ENCODE data around the gene CIZ1.
"Not testable (repeated sequence)": the region's sequence is repeated elsewhere in the genome, so short reads cannot be mapped to it uniquely, and the experiment has no call there.

The CIZ1 gene, protein sequence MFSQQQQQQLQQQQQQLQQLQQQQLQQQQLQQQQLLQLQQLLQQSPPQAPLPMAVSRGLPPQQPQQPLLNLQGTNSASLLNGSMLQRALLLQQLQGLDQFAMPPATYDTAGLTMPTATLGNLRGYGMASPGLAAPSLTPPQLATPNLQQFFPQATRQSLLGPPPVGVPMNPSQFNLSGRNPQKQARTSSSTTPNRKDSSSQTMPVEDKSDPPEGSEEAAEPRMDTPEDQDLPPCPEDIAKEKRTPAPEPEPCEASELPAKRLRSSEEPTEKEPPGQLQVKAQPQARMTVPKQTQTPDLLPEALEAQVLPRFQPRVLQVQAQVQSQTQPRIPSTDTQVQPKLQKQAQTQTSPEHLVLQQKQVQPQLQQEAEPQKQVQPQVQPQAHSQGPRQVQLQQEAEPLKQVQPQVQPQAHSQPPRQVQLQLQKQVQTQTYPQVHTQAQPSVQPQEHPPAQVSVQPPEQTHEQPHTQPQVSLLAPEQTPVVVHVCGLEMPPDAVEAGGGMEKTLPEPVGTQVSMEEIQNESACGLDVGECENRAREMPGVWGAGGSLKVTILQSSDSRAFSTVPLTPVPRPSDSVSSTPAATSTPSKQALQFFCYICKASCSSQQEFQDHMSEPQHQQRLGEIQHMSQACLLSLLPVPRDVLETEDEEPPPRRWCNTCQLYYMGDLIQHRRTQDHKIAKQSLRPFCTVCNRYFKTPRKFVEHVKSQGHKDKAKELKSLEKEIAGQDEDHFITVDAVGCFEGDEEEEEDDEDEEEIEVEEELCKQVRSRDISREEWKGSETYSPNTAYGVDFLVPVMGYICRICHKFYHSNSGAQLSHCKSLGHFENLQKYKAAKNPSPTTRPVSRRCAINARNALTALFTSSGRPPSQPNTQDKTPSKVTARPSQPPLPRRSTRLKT

DNA sequence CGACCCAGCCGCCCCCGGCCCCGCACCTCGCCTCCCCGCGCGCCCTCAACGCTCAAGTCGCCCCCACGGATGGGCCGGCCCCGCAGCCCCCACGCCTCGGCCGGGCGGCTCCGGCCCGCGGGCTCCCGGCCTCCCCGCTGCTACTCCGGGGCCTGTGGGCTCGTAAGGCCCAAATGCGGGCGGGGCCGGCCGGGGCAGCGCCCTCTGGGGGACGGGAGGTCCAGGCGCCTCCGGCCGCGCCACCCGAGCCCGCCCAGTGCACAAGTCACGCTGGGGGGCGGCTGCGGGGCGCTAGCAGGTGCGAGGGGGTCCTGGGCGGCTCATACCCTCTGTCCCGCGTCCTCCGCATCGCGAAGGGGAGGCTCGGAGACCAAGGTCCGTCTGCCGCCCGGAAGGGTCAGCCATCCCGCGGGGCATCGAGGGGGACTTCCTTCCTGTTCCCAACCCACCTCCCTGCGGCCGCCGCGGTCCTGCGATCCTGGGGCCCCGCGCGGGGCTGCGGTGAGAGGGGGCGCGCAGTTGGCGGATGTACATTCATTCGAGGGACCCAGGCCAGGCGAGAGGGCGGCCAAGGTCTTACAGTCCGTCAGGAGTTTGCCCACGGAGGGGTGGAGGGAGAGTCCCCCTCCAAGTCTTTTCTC lies at the start of gene CIZ1:
CIZ1 (minus strand) TSS at position 167 of the 641 bp plus-strand sequence. CDS start 715 bp downstream, outside the sequence.
- peak within 1 kb of the TSS; percentile 96 for H3K4me3 Mint-ChIP-seq
- peaks cover 38% of the 10 kb centered on the region for H3K4me1 Mint-ChIP-seq (ENCODE audit: low read depth)
- H3K9me3 Mint-ChIP-seq = no peaks in the 10 kb centered on the region
- no peaks in the 10 kb centered on the region for H3K27me3 Mint-ChIP-seq
- H3K27ac Mint-ChIP-seq = peak within 1 kb of the TSS; percentile 95
- peaks cover 28% of the 10 kb centered on the region for H3K36me3 Mint-ChIP-seq (ENCODE audit: low read depth)

- H3K36me3 Mint-ChIP-seq (ENCODE audit: low read depth) = no peaks in the 10 kb centered on the region
- no peaks in the 10 kb centered on the region for H3K9me3 Mint-ChIP-seq
- H3K27me3 Mint-ChIP-seq = peaks cover 4% of the 10 kb centered on the region
- H3K4me3 Mint-ChIP-seq = no peak overlapping the region
- H3K4me1 Mint-ChIP-seq (ENCODE audit: low read depth) = peaks cover 9% of the 10 kb centered on the region
- no peak overlapping the region for H3K27ac Mint-ChIP-seq
Measured at GRCh38 chr9:128233817-128234406, 42.5 kb upstream of the CIZ1 start.

- Mint-ChIP-seq H3K4me1 (ENCODE audit: low read depth) (peaks cover 9% of the 10 kb centered on the region), H3K9me3 (no peaks in the 10 kb centered on the region), H3K27me3 (peaks cover 4% of the 10 kb centered on the region), H3K4me3 (no peak overlapping the region), H3K27ac (peak overlapping the region; percentile 16), H3K36me3 (ENCODE audit: low read depth) (no peaks in the 10 kb centered on the region)
Measured at GRCh38 chr9:128232528-128233428, 41.4 kb upstream of the CIZ1 start.

DNA sequence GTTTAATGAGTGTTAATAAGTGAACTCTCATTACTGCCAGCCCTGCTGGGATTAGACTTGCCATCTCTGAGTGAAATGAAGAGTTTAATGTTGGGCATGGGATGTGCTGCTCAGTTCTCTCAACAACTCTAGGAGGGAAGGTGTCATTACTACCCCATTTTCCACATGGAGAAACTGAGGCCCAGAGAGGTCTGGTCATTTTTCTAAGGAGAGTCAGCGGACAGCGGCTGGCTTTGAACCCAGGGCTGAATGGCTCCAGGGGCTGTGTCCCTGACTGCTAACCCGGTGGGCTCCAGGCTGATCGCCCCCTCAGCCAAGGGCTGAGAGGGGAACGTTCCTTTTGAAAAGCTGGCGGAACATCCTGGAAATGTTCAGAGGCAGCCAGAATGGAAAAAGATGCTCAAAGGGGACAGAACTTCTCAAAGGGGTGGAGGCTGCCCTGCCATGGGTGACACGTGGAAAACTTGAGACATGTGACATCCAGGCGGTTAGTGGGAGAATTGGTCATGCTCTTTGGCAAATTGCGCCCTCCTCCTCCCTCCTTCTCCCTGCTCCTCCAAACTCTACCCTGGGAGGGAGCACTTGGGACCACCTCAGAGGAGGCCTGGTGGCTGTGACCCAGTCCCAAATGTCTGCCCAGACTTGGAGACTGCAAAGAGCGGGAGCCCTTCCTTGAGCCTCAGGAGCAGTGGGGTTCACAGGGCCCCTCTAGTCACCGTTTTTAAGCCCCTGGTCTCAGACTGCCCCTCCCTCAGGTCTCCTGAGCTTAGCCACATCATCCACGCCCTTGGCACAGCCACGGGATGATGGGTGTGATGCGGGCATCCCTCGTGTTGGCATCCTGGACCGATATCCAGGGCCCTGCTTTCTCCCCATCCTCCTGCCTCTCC lies 40.5 kb upstream of the CIZ1 start:
- Mint-ChIP-seq H3K36me3 (ENCODE audit: low read depth) (no peaks in the 10 kb centered on the region), H3K4me1 (ENCODE audit: low read depth) (peaks cover 9% of the 10 kb centered on the region), H3K27me3 (peaks cover 4% of the 10 kb centered on the region), H3K4me3 (no peak overlapping the region), H3K9me3 (no peaks in the 10 kb centered on the region), H3K27ac (peak overlapping the region; percentile 26)

GRCh38 chr9:128230897-128231296 lies 39.5 kb upstream of the CIZ1 start:
- H3K9me3 Mint-ChIP-seq; H3K27me3 Mint-ChIP-seq; H3K27ac Mint-ChIP-seq; H3K36me3 Mint-ChIP-seq (ENCODE audit: low read depth); H3K4me3 Mint-ChIP-seq; H3K4me1 Mint-ChIP-seq (ENCODE audit: low read depth): not testable (repeated sequence)

- Mint-ChIP-seq H3K9me3 (no peaks in the 10 kb centered on the region), H3K4me3 (no peak overlapping the region), H3K27me3 (no peaks in the 10 kb centered on the region), H3K4me1 (ENCODE audit: low read depth) (peaks cover under 1% of the 10 kb centered on the region), H3K36me3 (ENCODE audit: low read depth) (no peaks in the 10 kb centered on the region), H3K27ac (no peak overlapping the region)
Measured at GRCh38 chr9:128226412-128226801, 35.0 kb upstream of the CIZ1 start.

GRCh38 chr9:128225770-128226411 lies 34.5 kb upstream of the CIZ1 start:
- Mint-ChIP-seq H3K27me3 (no peaks in the 10 kb centered on the region), H3K9me3 (no peaks in the 10 kb centered on the region), H3K4me1 (ENCODE audit: low read depth) (no peaks in the 10 kb centered on the region), H3K4me3 (no peak overlapping the region), H3K27ac (no peak overlapping the region), H3K36me3 (ENCODE audit: low read depth) (no peaks in the 10 kb centered on the region)

DNA sequence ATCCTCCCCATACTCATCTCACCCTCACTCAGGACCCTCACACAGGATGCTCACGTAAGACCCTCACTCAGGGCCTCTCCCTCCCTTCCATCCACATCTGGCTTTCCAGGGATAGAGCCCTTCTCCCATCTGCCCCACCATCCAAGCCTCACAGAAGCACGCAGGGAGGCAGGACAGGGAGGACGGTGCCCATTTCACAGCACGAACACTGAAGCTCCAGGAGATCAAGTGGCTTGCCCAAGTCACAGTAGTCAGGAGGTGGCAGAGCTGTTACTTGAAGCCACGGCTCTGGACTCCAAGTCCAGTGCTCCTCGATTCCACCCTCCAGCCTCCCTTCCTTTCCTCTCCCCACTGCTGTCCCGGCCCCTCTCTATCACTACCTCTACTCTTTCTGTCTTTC lies 33.5 kb upstream of the CIZ1 start:
- H3K4me1 Mint-ChIP-seq (ENCODE audit: low read depth) = no peaks in the 10 kb centered on the region
- H3K4me3 Mint-ChIP-seq = no peak overlapping the region
- no peaks in the 10 kb centered on the region for H3K36me3 Mint-ChIP-seq (ENCODE audit: low read depth)
- H3K27ac Mint-ChIP-seq = no peak overlapping the region
- no peaks in the 10 kb centered on the region for H3K9me3 Mint-ChIP-seq
- H3K27me3 Mint-ChIP-seq = no peaks in the 10 kb centered on the region

GRCh38 chr9:128222880-128223670 lies 31.7 kb upstream of the CIZ1 start:
- Mint-ChIP-seq H3K27ac (no peak overlapping the region), H3K9me3 (no peaks in the 10 kb centered on the region), H3K4me1 (ENCODE audit: low read depth) (peaks cover 10% of the 10 kb centered on the region), H3K36me3 (ENCODE audit: low read depth) (no peaks in the 10 kb centered on the region), H3K4me3 (no peak overlapping the region), H3K27me3 (no peaks in the 10 kb centered on the region)

DNA sequence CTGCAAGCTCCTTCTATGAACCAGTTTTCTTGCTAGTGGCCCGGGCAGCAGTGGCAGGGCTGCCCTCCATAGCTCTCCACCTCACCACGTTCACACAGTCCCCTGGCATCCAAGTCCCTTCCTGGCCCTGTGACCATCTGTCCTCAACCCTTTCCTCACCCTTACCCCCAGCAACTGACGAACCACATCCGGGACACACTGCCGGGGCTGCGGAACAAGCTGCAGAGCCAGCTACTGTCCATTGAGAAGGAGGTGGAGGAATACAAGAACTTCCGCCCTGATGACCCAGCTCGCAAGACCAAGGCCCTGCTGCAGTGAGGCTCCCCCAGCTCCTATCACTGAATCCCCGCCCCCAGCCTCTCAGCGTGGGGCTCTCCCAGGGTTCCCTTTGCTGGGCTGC lies 30.7 kb upstream of the CIZ1 start:
- H3K4me3 Mint-ChIP-seq = no peak overlapping the region
- H3K9me3 Mint-ChIP-seq = no peaks in the 10 kb centered on the region
- H3K4me1 Mint-ChIP-seq (ENCODE audit: low read depth) = peaks cover 15% of the 10 kb centered on the region
- H3K27ac Mint-ChIP-seq = no peak overlapping the region
- H3K27me3 Mint-ChIP-seq = no peaks in the 10 kb centered on the region
- no peaks in the 10 kb centered on the region for H3K36me3 Mint-ChIP-seq (ENCODE audit: low read depth)

DNA sequence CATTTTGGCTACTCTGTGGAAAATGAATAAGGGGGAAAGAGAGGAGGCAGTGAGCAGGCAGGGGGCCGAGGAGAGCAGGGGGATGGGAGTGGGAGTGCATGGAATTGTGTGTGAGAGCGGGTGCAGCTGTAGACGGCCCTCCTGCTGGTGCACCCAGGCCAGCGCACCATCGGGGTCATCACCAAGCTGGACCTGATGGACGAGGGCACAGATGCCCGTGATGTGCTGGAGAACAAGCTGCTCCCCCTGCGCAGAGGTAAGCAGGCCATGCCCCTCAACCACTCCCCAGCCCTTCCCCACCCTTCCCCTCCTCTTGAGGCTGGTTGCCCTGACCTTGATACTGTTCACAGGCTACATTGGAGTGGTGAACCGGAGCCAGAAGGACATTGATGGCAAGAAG lies 28.5 kb upstream of the CIZ1 start:
- no peak overlapping the region for H3K4me3 Mint-ChIP-seq
- H3K4me1 Mint-ChIP-seq (ENCODE audit: low read depth) = peaks cover 15% of the 10 kb centered on the region
- H3K36me3 Mint-ChIP-seq (ENCODE audit: low read depth) = no peaks in the 10 kb centered on the region
- H3K27ac Mint-ChIP-seq = no peak overlapping the region
- no peaks in the 10 kb centered on the region for H3K9me3 Mint-ChIP-seq
- no peaks in the 10 kb centered on the region for H3K27me3 Mint-ChIP-seq

All from stimulated activated naive CD8-positive, alpha-beta T cell treated with anti-CD3 and anti-CD28 coated beads, Interleukin-15, Interleukin-2, amounts not matched to agents 100 ng/mL and 50 ng/mL, for 24 hours (primary cell).